Measurements from ENCODE around the gene TSPAN9.
A peak's percentile ranks its signal among the peaks of the same experiment; 100 is the strongest.

Gene TSPAN9

DNA sequence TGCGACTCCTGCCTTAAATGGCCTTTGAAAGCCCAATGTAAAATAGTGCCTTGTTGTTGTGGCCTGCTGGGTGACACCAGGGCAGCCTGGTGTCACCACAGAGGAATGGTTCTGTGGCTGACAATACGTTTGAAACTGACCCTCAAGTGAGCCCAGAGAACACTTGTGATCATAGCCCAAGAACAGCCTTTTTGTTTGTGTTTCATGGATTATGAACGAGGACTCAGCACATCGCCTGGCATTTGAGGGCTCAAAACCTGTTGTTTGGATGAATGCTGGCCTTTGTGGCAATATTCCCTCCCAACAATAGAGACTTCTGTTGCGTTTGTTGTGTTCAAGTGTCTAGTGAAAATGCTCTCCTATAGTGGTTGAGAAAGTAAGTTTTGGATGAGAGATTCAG lies 48.5 kb downstream of the TSPAN9 start:
- DNase-seq: no peak

DNA sequence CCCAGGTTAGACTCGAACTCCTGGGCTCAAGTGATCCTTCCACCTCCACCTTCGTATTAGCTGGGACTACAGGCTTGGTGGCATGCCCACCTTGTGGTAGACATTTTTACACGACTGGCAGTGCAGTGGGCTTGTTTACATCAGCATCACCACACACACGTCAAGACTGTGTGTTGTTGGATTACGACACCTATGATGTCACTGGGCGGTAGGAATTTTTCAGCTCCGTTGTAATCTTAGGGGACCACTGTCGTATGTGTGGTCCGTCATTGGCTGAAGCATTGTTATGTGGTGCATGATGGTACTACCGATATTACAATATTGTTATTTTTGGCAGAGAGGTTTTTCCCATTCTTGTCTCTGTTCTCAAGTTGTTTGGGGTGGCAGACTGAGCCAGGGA lies 50.7 kb downstream of the TSPAN9 start:
- DNase-seq: no peak

DNA sequence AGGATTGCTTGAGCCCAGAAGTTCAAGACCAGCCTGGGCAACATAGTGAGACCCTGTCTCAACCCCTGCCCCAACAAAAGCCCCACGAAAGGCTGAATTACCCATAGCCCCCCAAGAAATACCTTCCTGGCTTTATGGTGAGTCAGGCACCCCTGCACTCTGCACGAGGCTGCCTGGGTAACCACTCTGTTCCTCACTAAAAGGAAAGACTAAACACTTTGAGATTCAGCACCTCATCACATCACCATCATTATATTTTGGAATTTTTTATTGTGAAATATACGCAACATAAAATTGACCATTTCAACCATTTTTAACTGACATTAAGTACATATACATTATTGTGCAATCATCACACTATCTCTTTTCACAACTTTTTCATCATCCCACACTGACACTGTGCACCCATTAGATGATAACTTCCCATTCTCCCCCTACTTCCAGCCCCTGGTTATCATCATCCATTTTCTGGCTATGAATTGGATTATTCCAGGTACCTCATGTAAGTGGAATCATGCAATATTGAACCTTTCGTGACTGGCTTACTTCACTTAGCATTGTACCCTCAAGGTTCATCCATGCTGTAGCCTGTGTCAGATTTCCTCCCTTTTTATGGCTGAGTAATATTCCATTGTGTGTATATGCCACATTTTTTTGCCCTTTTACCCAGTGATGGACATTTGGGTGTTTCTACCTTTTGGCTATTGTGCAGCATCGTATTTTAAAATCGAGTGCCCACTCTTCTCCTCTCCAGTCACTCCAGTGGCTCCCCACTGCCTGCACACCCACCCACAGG lies 51.5 kb downstream of the TSPAN9 start:
- no peak for DNase-seq

DNA sequence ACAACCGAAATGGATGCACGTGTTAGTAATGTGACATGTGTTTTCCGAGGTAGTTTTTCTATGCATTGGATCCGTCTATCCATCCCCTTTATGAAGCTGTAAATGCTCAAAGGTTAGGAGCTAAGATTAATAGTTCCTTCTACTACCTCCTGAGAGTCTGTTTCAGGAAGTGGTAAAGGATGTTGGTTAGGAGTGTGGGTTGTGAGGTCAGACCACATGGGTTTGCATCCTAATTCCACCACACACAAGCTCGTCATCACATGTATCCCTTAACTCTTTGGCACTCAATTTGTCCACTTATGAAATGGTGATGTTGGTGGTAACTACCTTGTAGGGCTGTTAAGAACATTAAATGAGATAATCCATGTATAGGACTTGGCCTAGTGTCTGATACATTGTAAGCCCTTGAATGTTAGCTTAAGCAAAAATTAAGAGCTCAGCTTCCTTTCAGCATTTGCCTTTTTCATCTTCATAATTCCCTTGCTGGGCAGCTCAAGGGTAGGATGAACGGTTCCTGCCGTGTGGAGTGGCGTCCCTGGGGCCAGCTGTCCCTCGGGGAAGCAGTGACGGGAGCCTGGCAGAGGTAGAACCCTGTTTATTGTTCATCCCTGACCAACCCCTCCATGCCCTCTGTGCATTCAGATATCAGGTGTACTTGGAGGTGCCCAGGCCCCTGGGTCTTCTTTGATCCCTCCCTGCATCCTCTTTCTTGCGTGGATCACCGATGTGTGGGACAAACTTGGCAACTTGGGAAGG lies 52.3 kb downstream of the TSPAN9 start:
- no peak for DNase-seq

DNA sequence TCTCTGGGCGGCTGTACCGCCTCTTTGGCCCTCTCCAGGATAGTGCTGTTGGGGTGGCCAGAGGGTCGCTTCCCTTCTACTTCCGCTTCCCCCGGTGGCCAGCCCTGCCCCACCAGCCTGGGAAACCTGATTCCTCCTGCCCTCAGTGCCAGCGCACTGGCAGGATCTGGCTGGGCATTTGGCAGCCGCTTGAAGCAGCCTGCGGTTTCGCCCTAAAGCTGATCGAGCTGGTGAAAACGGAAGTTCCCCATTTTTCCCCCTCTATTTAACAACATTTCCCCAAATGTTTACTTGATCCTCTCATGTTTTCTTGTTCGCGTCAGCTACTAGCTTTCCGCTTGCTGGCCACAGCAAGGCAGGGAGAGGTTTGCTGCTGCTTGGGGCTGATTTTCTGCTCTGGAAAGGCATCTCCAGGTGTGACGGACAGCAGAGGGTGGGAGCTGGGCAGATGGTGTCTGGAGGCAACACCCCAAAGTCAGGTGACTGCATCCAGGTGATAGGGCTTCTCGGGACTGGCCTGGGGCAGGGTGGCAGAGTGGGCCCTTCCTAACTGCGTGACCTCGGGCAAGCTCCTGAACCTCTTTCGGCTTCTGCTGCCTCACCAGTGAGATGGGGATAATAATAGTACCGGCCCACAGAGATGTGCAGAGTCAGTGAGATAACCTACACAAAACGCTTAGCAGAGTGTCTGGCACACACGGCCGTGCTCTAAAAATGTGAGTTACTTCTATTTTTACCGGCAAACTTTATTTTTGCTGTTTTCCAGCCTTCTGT lies 53.1 kb downstream of the TSPAN9 start:
- DNase-seq: no peak

DNA sequence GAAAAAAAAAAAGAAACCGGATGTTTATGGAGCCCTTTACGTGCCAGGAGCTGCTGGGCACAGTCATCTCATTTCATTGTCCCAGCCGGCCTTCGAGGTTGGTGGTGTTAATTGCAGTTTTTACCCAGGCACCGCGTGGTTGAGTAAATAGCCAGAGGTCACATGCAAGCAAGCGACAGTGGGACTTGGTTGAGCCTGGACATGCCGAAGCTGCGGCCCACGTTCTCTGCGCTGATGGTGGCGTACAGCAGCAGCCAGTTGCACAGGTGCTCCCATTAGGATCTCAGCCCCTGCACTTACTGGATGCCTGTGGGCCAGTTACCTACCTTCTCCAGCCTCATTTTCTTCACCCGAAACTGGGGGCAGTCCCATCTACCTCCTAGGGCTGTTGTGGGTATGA lies 54.0 kb downstream of the TSPAN9 start:
- no peak for DNase-seq

DNA sequence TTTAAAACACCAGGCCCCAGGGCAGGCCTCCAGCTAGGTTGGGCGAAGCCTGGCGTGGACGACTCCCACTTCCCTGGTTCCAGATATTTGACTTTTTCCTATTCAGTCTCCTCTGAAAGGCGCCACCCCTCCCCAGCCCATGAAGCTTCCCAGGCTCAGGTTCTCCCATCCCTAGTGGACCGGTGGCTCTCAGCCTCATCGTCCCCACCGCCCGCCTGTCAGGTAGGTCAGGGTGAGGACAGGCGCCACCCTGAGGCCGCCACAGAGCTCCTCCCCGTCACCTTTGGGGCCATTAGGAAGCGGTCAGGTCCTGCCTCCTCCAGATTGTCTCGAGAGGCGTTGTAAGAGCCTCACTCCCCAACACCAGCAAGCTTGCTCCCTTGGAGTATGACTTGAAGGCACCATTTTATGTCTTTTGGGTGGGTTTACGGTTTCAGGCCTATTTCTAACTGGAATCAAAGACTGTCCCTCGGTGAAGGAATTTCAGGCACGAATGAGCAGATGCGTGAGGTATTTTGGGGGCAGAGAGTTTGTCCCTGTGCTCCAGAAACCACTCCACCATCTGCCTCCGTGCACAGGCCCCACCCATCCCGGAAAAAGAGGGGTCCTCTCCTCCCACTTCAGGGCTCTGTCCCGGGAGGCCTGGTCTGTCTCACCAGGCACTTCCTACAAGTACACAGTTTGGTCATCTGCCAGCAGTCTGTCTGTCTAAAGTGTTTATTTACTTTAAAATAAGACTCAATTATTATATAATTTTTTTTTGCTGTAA lies 55.6 kb downstream of the TSPAN9 start:
- DNase-seq: no peak

DNA sequence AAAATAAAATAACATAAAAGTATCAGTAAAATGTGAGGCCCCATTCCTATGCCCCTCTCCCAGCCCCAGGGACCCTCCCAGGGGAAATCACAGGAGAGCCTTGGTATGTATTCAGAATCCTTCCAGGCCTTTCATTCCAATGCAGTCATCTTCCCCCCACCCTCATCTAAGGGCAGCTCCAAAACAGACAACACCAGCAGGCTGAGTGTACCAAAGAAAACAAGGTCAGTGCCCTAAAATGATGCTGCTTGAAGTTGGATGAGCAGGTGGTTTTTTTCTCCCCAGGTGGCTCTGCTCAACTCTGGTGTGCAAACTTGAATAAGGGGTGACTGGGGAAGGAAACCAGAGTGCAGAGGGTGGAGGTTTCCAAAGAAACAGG lies 56.2 kb downstream of the TSPAN9 start:
- no peak for DNase-seq

DNA sequence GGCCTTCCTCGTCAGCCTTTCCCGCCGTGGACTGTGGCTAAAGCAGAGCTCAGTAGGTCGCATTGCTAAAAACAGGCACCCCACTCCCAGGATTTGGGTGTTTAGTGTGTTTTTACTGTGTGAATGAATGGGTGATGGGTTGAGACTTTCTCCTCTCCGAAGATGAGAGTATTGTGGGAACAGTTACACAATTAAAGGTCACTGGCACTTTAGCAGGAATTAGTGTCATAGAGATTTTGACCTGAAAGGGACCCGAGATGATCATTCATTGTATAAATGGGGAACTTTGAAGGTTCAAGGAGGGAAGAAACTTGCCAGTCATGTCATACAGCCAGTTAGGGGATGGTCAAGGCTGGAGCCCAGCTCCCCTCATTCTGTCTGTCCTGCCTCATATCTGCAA lies 56.9 kb downstream of the TSPAN9 start:
- no peak for DNase-seq

DNA sequence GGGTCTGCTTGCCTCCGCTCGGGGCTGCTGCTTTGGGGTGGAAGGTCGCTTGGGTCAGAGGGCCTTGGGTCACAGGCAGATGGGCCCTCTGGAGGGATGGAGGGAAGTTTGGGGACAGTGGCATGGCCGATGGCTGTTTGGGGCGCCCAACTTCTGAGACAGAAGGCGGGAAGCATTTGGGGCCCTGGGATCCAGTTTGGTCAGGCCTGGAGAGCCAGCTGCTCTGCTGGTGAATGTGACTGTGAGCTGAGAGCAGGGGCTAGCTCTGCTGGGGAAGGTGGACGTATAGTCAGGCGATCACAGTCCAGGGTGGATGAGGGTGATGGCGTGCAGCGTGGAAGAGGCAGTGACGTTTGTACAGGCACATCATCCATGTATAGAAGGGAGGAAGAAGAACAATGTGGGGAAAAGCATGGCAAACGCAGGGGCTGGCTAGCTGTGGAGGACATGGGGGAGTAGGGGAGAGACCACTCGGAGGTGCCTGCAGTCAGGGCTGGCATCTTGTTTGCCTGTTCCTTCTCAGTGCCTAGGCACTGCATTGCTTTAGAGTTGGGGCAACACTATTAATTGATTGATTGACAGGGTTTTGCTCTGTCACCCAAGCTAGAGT lies 57.5 kb downstream of the TSPAN9 start:
- DNase-seq: no peak

DNA sequence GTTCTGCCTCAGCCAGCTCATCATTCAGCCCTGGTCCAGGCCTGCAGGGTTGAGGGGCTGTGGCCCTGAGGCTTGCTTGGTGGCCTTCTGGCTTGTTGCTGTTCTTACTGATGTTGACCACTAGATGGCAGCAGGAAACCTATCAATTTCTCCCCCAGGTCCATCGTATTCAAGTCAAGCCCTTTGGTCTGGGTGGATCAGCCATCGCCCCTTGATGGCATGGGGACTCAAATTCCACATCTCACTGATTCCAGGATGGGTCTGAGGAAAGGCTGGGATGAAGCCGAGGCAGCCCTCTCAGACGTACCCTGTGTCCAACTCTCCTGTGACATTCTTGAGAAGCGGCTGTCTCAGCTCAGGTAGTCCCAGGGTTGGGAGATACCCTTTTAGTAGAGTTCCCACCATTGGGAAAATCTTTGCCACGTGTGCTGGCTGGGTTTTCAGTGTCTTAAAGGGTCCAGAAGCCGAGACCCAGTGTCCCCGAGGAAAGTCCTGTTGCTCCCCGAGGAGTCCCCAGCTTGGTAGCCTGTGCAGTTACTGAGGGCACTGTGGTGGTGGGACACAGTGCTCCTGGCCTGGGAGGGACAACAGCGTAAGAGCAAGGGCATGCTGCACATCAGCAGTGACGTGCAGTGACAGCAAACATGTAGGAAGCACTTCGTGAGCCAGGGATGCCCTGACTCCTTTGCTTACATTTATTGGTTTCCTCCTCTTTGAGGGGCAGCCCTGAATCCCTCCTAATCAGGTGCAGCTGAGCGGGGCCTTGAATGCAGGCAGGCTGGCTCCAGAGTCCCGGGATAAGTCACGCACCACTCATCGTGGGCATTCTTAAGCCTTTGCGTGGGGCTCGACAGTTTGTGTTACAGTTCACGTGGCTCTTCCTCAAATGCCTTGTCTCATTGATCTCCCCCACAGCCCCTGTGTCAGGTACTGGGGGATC lies 58.6 kb downstream of the TSPAN9 start:
- peak; percentile 61 to 81 for DNase-seq

DNA sequence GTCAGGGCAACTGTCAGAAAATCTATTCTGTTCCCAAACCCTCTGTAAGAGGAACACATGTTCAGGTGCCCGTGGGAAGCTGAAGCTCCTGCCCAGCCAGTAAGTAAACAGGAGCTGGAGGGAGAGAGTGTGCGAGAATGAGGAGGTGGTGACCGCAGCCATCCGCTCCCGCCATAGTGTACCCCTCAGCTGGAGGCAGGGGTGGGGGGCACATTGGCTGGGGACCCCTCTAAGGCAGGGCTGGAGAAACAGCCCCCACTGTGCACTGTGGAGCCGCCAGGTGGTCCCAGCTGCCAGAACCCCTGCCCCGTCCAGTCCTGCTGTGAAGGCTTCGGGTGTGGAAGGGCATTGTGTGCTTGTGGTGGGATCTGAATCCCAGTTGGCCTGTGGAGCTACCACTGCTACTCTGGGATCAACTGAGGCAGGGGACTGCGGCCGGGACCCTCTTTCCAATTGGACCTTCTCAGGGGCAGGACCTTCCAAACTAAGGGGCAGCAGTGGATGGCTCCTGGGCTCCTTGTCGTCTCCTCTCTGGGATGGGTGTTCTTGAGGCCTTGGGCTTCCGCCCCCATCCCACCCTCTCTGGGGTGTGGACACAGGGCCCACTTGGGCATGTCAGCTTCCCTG lies 59.6 kb downstream of the TSPAN9 start:
- no peak for DNase-seq

DNA sequence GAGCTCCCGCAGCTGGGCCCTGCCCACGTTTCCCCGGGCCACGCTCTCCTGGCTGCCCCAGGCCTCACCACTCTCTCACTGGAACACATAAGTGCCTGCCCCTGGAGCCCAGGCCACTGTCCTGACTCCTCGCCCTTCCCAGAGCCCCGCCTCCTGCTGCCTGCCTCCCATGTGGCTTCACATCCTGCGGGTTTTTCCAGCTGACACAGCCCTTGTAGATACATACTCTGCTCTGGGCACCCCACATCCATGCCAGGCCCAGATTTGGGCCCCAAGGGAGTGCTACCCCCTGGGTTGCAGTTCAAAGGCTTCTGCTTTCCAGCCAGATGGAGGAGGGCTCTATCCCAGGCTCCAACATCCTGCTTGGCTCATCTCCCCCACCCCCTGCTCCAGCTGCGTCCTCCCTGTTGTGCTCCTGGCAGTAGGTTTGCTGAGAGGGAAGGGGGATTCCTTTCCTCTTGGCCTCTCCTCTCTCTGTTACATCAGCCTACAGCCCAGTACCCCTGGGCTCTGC lies 60.1 kb downstream of the TSPAN9 start:
- peak; percentile 41 to 81 for DNase-seq

DNA sequence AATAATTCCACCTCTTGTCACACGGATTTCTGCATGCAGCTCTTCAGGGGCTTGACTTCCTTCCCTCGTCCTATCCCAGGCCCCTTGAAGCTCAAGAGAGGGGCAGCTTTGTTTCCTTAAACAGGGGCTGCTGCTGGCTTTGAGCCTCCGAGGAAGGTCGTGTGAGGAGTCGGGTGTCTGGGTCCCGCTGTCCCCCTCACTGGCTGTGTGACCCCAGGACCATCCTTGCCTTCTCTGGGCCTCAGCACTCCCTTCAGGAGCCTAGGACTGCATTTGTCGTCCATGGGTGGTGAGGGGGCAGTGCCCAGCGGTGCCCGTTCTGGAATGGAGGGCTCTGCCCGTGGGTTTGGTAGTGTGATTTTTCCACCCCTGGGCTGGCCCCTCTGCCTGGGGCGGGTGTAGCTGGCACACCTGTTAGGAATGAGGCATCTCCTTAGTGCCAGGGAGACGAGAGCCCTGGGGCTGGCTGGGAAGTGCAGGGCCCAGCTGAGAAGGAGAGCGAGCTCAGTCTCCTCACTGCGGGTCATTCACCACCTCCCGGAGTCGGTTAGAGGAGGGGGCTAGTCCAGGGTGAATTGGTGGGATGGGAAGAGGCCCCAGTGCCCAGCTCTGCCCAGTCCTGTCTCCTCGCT lies 60.8 kb downstream of the TSPAN9 start:
- DNase-seq: no peak

DNA sequence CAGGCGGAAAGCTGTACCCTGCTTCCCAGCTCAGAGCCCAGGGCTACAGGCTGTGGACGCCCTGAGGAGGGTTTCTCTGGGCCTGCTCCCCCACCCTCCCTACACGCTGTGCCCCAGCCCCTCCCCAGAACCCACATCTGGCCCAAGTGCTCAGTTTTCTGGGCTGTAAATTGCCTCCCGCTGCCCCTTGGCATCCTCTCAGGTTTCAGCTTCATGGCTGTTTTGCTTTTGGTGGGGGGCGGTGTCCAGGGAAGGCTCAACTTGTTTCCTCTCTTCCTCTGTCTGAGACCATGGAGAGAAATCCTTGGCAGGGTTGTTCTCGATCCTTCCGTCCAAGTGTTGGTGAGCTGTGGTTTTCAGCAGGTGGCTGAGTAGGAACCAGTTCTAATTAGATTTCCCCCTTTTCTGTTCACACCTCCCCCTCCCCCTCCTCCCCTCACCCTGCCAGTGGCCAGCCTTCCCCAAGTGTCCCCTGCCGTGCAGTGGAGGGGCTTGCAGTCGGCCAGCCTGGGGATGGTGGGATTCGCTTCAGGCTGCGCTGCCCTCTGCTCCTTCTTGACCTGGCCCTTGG lies 61.8 kb downstream of the TSPAN9 start:
- peak in 1 of 2 experiments; percentile 60 for DNase-seq

DNA sequence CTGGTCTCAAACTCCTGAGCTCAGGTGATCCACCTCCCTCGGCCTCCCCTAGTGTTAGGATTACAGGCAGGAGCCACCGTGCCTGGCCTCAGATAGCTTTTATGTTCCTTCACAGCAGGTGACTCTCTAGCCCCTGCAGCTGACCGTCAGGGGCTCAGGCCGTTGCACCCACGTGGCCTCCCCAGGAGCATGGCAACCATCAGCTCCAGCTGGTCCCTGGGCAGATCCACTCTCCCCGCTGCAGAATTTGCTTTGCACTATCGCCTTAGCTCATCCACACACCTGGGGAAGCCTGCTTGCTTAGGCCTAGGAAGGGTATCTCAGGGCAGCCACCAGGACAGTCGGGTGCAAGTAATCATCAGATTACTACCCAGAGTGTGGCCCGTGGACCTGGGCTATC lies 62.6 kb downstream of the TSPAN9 start:
- no peak for DNase-seq

DNA sequence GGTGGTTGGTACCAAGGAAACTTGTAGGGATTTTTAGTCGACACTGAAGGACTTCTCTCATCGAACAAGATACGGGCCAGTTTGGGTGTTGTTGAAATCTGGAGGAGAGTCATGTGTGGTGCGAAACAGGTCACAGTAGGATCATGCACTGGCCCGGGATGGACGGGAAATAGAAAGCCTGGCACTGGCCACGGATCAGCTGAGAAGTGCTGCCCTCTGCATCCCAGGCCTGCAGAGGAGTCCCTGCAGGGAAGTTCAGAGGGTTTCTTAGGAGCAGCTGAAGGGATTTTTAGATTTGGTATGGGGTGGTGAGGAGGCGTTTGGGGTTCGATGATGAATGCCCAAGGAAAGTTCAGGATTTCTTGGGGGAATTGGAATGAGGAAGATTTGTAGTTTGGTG lies 63.1 kb downstream of the TSPAN9 start:
- DNase-seq: no peak

DNA sequence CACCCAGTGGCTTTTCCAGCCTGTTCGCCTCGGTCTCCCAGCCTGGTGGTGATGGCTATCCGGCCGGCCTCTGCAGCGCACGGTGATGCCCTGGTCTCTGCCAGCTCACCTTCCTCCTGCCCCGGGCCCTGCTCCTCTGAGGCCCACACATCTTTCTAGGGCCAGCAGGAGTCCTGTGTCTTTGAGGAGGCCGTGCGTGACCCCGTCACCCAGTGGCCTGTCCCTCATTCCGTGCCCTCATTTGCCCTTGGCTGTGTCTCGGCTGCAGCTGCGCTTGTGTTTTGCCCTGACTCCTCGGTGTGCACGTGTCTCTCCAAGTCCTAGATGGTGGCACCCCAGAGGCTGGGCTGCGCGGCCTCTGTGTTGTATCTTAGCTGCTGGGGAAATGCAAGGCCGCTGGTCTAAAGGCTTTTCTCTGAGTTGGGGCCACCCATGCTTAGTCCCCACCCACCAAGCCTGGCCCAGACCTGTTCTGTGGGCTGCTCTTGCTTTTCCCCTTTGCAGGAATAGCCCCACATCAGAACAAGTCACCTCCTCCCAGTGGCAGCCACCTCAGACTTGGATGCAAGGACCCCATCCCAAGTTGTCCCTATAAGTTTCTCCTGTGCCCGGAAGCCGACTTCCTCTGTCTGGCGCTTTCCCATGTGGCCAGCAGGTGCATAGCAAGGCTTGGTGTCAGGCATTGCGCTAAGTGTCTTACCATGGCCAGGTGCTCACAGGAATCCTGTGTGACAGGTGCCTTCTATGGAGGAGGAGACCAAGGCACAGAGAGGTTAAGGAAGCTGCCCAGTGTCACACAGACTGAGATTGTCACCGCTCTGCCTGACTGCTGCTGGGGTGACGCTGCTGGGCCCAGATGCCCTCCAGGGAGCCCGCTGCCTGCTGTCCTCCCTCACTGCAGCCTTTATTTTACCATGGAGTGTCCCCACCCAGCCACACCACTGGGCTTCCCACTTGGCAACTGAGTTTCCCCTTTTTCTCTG lies 64.5 kb downstream of the TSPAN9 start:
- no peak for DNase-seq
